Smooth muscle cell of the brain vasculature (primary cell): Measurements from ENCODE around the gene CARD19.
"Not testable (repeated sequence)": the region's sequence is repeated elsewhere in the genome, so short reads cannot be mapped to it uniquely, and the experiment has no call there.

Source experiments
- DNase-seq: peaks from one replicate; pipeline ENCODE4 v3.0.0-alpha.2; 2012; ENCODE audit warnings: low read depth, low spot score

Gene CARD19

GRCh38 chr9:93134015-93134739, 38.2 kb downstream of the CARD19 start, which contains the start of gene NINJ1:
Gene NINJ1, minus strand, starts transcription at chr9:93134251. Its CDS starts 34 bp downstream, at chr9:93134217.
- no peak for DNase-seq

- no peak for DNase-seq
Measured at GRCh38 chr9:93134740-93135444, 38.9 kb downstream of the CARD19 start.

GRCh38 chr9:93136011-93136440, 40.0 kb downstream of the CARD19 start:
- DNase-seq = no peak

- no peak for DNase-seq
Measured at GRCh38 chr9:93137362-93137761, 41.3 kb downstream of the CARD19 start.

GRCh38 chr9:93138171-93138764, 42.3 kb downstream of the CARD19 start:
- DNase-seq = no peak

- DNase-seq = no peak
Measured at GRCh38 chr9:93139365-93140182, 43.6 kb downstream of the CARD19 start.

- no peak for DNase-seq
Measured at GRCh38 chr9:93141771-93142483, 45.9 kb downstream of the CARD19 start.

GRCh38 chr9:93143830-93144530, 48.0 kb downstream of the CARD19 start:
- no peak for DNase-seq

- not testable (repeated sequence) for DNase-seq
Measured at GRCh38 chr9:93146696-93147095, 50.7 kb downstream of the CARD19 start.

GRCh38 chr9:93147632-93148031, 51.6 kb downstream of the CARD19 start:
- no peak for DNase-seq

- DNase-seq = no peak
Measured at GRCh38 chr9:93148721-93149120, 52.7 kb downstream of the CARD19 start.

- no peak for DNase-seq
Measured at GRCh38 chr9:93149361-93149760, 53.3 kb downstream of the CARD19 start.

GRCh38 chr9:93151097-93151784, 55.2 kb downstream of the CARD19 start:
- DNase-seq = no peak

GRCh38 chr9:93154293-93154903, 58.4 kb downstream of the CARD19 start:
- DNase-seq = no peak

GRCh38 chr9:93155716-93156474, 59.9 kb downstream of the CARD19 start:
- no peak for DNase-seq

GRCh38 chr9:93156475-93157008, 60.5 kb downstream of the CARD19 start:
- no peak for DNase-seq

GRCh38 chr9:93159601-93160471, 63.8 kb downstream of the CARD19 start:
- DNase-seq = peak; percentile 37
